Osteocyte (in vitro differentiated cells): Measurements from ENCODE around the gene SNTB2. TPM values are rescaled to one million over a fixed set of nuclear protein-coding genes. Genes with fewer than 3 reads are reported as not detected.
"Not testable (repeated sequence)": the region's sequence is repeated elsewhere in the genome, so short reads cannot be mapped to it uniquely, and the experiment has no call there.

ENCODE experiments used
- DNase-seq: peaks from one replicate; pipeline ENCODE4 v3.0.0; 2021; ENCODE audit warnings: mixed read lengths; ENCODE audit not compliant: unreplicated experiment; ENCODE audit errors: extremely low spot score
- H3K27ac Mint-ChIP-seq: one replicate; pipeline ENCODE4 v1.8.0; 2021; ENCODE audit warnings: mild to moderate bottlenecking, mixed read lengths; ENCODE audit not compliant: unreplicated experiment
- H3K27me3 Mint-ChIP-seq: one replicate; pipeline ENCODE4 v1.8.0; 2021; ENCODE audit warnings: mixed read lengths; ENCODE audit not compliant: unreplicated experiment
- H3K36me3 Mint-ChIP-seq: one replicate; pipeline ENCODE4 v1.8.0; 2021; ENCODE audit warnings: mixed read lengths; ENCODE audit not compliant: unreplicated experiment
- H3K4me1 Mint-ChIP-seq: one replicate; pipeline ENCODE4 v1.8.0; 2021; ENCODE audit warnings: mixed read lengths; ENCODE audit not compliant: unreplicated experiment
- H3K4me3 Mint-ChIP-seq: one replicate; pipeline ENCODE4 v1.8.0; 2021; ENCODE audit warnings: mild to moderate bottlenecking, moderate library complexity, mixed read lengths; ENCODE audit not compliant: unreplicated experiment
- H3K9me3 Mint-ChIP-seq: one replicate; pipeline ENCODE4 v1.8.0; 2021; ENCODE audit warnings: mixed read lengths; ENCODE audit not compliant: unreplicated experiment
- total RNA-seq: library from RNA; stranded (reverse); gene quantifications from 2 replicates; pipeline ENCODE4 v1.2.1, GENCODE V29; 2021
- TF ChIP-seq, protein P1 (sequence below): fragments of 200-600 bp; sonication (generic); IDR thresholded peaks from 2 replicates; pipeline ENCODE4 v1.5.0; 2021; ENCODE audit warnings: antibody characterized with exemption, mild to moderate bottlenecking, moderate library complexity

Gene SNTB2
- total RNA-seq, 1 donor from 2014 or later, result 39.6 TPM

DNA sequence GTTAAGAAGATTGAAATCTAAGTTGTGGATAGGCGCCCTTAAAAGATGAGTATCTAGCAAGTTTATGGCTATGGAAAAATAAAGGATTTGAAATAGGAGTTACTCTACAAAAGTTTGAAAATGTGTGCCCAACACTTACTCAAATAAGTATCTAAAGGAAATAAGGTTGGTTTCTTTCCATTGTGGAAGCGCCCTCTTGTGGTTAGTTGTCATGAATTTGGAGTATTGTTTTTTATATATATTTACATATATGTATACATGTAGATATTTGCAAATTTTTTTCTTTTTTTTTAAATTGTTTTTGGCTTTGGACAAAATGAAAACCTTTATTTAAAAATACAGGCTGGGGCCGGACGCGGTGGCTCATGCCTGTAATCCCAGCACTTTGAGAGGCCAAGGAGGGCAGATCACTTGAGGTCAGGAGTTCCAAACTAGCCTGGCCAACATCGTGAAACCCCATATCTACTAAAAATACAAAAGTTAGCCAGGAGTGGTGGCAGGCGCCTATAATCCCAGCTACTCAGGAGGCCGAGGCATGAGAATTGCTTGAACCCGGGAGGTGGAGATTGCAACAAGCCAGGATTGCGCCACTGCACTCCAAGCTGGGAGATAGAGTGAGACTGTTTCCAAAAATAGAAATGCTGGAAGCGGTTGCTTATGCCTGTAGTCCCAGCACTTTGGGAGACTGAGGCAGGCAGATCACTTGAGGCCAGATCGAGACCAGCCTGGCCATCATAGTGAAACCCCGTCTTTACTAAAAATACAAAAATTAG is 100.2 kb downstream of the SNTB2 start:
- Mint-ChIP-seq H3K4me3 (no peak overlapping the region), H3K9me3 (no peaks in the 10 kb centered on the region), H3K27me3 (no peaks in the 10 kb centered on the region), H3K36me3 (peaks cover 3% of the 10 kb centered on the region), H3K27ac (peak overlapping the region; percentile 50), H3K4me1 (peaks cover 4% of the 10 kb centered on the region)
- DNase-seq, result no peak
- TF ChIP-seq, protein P1, sequence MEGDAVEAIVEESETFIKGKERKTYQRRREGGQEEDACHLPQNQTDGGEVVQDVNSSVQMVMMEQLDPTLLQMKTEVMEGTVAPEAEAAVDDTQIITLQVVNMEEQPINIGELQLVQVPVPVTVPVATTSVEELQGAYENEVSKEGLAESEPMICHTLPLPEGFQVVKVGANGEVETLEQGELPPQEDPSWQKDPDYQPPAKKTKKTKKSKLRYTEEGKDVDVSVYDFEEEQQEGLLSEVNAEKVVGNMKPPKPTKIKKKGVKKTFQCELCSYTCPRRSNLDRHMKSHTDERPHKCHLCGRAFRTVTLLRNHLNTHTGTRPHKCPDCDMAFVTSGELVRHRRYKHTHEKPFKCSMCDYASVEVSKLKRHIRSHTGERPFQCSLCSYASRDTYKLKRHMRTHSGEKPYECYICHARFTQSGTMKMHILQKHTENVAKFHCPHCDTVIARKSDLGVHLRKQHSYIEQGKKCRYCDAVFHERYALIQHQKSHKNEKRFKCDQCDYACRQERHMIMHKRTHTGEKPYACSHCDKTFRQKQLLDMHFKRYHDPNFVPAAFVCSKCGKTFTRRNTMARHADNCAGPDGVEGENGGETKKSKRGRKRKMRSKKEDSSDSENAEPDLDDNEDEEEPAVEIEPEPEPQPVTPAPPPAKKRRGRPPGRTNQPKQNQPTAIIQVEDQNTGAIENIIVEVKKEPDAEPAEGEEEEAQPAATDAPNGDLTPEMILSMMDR, result peak; percentile 68

DNA sequence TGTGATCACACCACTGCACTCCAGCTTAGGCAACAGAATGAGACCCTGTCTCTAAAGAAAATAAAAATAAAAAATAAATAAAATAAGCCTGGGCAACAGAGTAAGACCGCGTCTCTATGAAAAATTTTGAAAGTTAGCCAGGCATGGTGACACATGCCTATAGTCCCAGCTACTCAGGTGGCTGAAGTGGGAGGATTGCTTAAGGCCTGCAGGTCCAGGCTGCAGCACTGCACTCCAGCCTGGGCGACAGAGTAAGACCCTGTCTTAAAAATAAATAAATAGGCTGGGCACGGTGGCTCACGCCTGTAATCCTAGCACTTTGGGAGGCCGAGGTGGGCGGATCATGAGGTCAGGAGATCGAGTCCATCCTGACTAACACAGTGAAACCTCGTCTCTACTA is 104.7 kb downstream of the SNTB2 start:
- not testable (repeated sequence) for DNase-seq

DNA sequence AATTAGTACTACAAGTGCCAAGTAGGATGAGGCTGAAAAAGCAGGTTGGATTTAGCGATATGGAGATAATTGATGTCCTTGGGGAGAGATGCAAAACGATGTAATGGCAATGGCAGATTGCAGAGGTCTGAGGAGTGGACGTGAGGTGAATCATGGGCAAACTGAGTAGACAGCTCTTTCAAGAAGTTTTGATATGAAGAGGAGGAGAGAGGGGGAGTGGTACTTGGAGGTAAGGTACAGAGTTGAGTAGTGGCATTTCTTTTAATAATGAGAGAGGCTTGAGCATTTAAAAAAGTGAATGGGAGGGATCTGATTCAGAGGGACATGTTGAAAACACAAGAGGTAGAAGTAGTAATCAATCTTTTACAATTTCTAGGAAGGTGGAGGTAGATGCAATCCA is 106.4 kb downstream of the SNTB2 start:
- TF ChIP-seq, protein P1, result no peak
- Mint-ChIP-seq H3K9me3 (no peaks in the 10 kb centered on the region), H3K36me3 (no peaks in the 10 kb centered on the region), H3K27ac (no peak overlapping the region), H3K4me3 (no peak overlapping the region), H3K4me1 (no peaks in the 10 kb centered on the region), H3K27me3 (no peaks in the 10 kb centered on the region)
- no peak for DNase-seq

More for the DNA sequence above, 104.7 kb downstream of the SNTB2 start:
- H3K9me3 Mint-ChIP-seq, H3K4me1 Mint-ChIP-seq, H3K36me3 Mint-ChIP-seq, H3K27me3 Mint-ChIP-seq, H3K4me3 Mint-ChIP-seq, H3K27ac Mint-ChIP-seq: not testable (repeated sequence)

DNA sequence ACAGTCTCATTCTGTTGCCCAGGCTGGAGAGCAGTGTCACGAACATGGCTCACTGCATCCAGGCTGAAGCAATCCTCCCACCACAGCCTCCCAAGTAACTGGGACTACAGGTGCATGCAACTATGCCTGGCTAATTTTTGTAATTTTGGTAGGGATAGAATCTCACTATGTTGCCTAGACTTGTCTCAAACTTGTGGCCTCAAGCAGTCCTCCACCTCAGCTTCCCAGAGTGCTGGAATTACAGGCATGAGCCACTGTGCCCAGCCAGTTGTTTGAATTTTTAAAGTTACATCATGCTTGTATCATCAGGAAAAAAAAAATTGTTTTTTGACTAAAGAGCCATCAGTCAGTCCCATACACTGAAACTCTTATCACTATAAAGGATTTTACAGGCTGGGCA is 107.1 kb downstream of the SNTB2 start:
- Mint-ChIP-seq H3K4me3 (no peak overlapping the region), H3K9me3 (no peaks in the 10 kb centered on the region), H3K27me3 (no peaks in the 10 kb centered on the region), H3K36me3 (no peaks in the 10 kb centered on the region), H3K27ac (peak overlapping the region; percentile 20), H3K4me1 (no peaks in the 10 kb centered on the region)
- TF ChIP-seq, protein P1, result no peak
- DNase-seq, result no peak

DNA sequence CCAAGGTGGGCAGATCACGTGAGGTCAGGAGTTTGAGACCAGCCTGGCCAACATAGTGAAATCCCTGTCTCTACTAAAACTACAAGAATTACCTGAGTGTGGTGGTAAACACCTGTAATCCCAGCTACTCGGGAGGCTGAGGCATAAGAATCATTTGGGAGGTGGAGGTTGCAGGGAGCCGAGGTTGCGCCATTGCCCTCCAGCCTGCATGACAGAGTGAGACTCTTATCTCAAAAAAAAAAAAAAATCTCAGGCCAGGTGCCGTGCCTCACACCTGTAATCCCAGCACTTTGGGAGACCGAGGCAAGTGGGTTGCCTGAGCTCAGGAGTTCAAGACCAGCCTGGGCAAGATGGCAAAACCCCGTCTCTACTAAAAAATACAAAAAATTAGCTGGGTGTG is 109.8 kb downstream of the SNTB2 start:
- H3K4me1 Mint-ChIP-seq, H3K9me3 Mint-ChIP-seq, H3K27me3 Mint-ChIP-seq, H3K27ac Mint-ChIP-seq, DNase-seq, H3K4me3 Mint-ChIP-seq: not testable (repeated sequence)
- H3K36me3 Mint-ChIP-seq, result peaks cover 14% of the 10 kb centered on the region

DNA sequence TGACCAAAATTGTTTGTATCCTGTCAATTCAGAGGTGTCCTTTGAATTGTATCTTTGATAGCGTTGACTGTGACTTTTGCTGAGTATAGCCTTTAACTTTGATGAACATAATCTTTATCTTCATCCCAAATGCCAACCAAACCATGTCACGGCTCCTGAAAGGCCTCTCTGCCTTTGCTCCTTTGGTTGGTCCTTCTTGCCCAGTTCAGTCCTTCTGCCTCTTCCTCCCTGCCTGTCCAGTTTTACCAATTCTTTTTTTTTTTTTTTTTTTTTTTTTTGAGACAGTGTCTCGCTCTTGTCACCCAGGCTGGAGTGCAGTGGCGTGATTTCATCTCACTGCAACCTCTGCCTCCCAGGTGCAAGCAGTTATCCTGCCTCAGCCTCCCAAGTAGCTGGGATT is 111.3 kb downstream of the SNTB2 start:
- Mint-ChIP-seq H3K36me3 (peaks cover 15% of the 10 kb centered on the region), H3K9me3 (no peaks in the 10 kb centered on the region), H3K27me3 (no peaks in the 10 kb centered on the region), H3K4me1 (no peaks in the 10 kb centered on the region), H3K4me3 (no peak overlapping the region), H3K27ac (no peak overlapping the region)
- TF ChIP-seq, protein P1, result no peak
- no peak for DNase-seq
